Stimulated activated naive B cell treated with anti-CD40 and anti-IgM and Interleukin-4, amounts not matched to agents 10 μg/mL and 1 μg/mL and 100 μg/mL, for 72 hours (primary cell): ENCODE results near the gene LRRC9.
A peak's percentile ranks its signal among the peaks of the same experiment; 100 is the strongest.

Experiments
- ATAC-seq, 2 donors: fragments of 150-1000 bp; cut with Tn5 transposase; replicated peaks; 2 replicates each; pipeline ENCODE4 v1.10.0; 2021; ENCODE audit warnings: moderate library complexity in 1 of 2
- DNase-seq: peaks from one replicate; pipeline ENCODE4 v3.0.0; 2021
- H3K27ac Mint-ChIP-seq: one replicate; pipeline ENCODE4 v1.8.0; 2022; ENCODE audit warnings: mild to moderate bottlenecking, mixed read lengths
- H3K27me3 Mint-ChIP-seq, 2 donors: one replicate each; pipeline ENCODE4 v1.8.0; 2022; ENCODE audit warnings: mixed read lengths in 2 of 2
- H3K36me3 Mint-ChIP-seq, 2 donors: one replicate each; pipeline ENCODE4 v1.8.0; 2022; ENCODE audit warnings: mixed read lengths in 2 of 2, mild to moderate bottlenecking in 1 of 2
- H3K4me1 Mint-ChIP-seq, 2 donors: one replicate each; pipeline ENCODE4 v1.8.0; 2022; ENCODE audit warnings: mixed read lengths in 2 of 2, mild to moderate bottlenecking in 1 of 2
- H3K4me3 Mint-ChIP-seq, 2 donors: one replicate each; pipeline ENCODE4 v1.8.0; 2022; ENCODE audit warnings: mild to moderate bottlenecking in 2 of 2, mixed read lengths in 2 of 2, moderate library complexity in 1 of 2
- H3K9me3 Mint-ChIP-seq, 2 donors: one replicate each; pipeline ENCODE4 v1.8.0; 2022; ENCODE audit warnings: mixed read lengths in 2 of 2, mild to moderate bottlenecking in 1 of 2

Gene LRRC9

GRCh38 chr14:59919570-59920377, at the start of gene LRRC9:
LRRC9 (plus strand) TSS chr14:59920144.
- Mint-ChIP-seq H3K9me3 (peaks cover 4% of the 10 kb centered on the region in 2 donors), H3K27ac (no peak within 1 kb of the TSS), H3K4me3 (peak within 1 kb of the TSS; percentile 75 to 80), H3K36me3 (no peaks in the 10 kb centered on the region), H3K4me1 (peaks cover 5 to 6% of the 10 kb centered on the region in 2 donors), H3K27me3 (peaks cover 51 to 53% of the 10 kb centered on the region in 2 donors)
- peak; percentile 42 to 58 for ATAC-seq
- DNase-seq: no peak

GRCh38 chr14:59870277-59871165, 49.4 kb upstream of the LRRC9 start, which contains the start of gene RTN1:
RTN1 (minus strand) TSS chr14:59870776; CDS start chr14:59870630, 146 bp downstream.
- Mint-ChIP-seq H3K4me3 (peak within 1 kb of the TSS; percentile 84 to 94), H3K9me3 (peaks cover 0 to 5% of the 10 kb centered on the region in 2 donors), H3K36me3 (no peaks in the 10 kb centered on the region), H3K27ac (peak within 1 kb of the TSS; percentile 37), H3K27me3 (peaks cover 36 to 43% of the 10 kb centered on the region in 2 donors), H3K4me1 (peaks cover 4 to 12% of the 10 kb centered on the region in 2 donors)
- ATAC-seq (peak; percentile 61 to 64), DNase-seq (no peak)

- peaks cover 0 to 5% of the 10 kb centered on the region in 2 donors for H3K9me3 Mint-ChIP-seq
- H3K36me3 Mint-ChIP-seq: no peaks in the 10 kb centered on the region
- no peak overlapping the region for H3K27ac Mint-ChIP-seq
- peaks cover 4 to 12% of the 10 kb centered on the region in 2 donors for H3K4me1 Mint-ChIP-seq
- DNase-seq: no peak
- no peak for ATAC-seq
- peak overlapping the region; percentile 84 to 94 for H3K4me3 Mint-ChIP-seq
- H3K27me3 Mint-ChIP-seq: peaks cover 34 to 40% of the 10 kb centered on the region in 2 donors
These were observed 48.8 kb upstream of the LRRC9 start for GRCh38 chr14:59871166-59871495.

GRCh38 chr14:59882957-59883356, 37.0 kb upstream of the LRRC9 start:
- Mint-ChIP-seq H3K4me3 (no peak overlapping the region), H3K9me3 (peaks cover 0 to 2% of the 10 kb centered on the region in 2 donors), H3K36me3 (no peaks in the 10 kb centered on the region), H3K27ac (no peak overlapping the region), H3K4me1 (no peaks in the 10 kb centered on the region), H3K27me3 (peaks cover 17 to 31% of the 10 kb centered on the region in 2 donors)
- DNase-seq (no peak), ATAC-seq (no peak)

- Mint-ChIP-seq H3K27me3 (peaks cover 16 to 26% of the 10 kb centered on the region in 2 donors), H3K9me3 (no peaks in the 10 kb centered on the region), H3K4me3 (no peak overlapping the region), H3K27ac (no peak overlapping the region), H3K4me1 (no peaks in the 10 kb centered on the region), H3K36me3 (no peaks in the 10 kb centered on the region)
- DNase-seq (no peak), ATAC-seq (no peak)
These were observed 29.3 kb upstream of the LRRC9 start for GRCh38 chr14:59890676-59891075.

GRCh38 chr14:59895721-59896120, 24.2 kb upstream of the LRRC9 start:
- peaks cover 19 to 27% of the 10 kb centered on the region in 2 donors for H3K27me3 Mint-ChIP-seq
- H3K27ac Mint-ChIP-seq: no peak overlapping the region
- ATAC-seq (no peak), DNase-seq (no peak)
- H3K36me3 Mint-ChIP-seq: no peaks in the 10 kb centered on the region
- H3K4me1 Mint-ChIP-seq: no peaks in the 10 kb centered on the region
- no peaks in the 10 kb centered on the region for H3K9me3 Mint-ChIP-seq
- no peak overlapping the region for H3K4me3 Mint-ChIP-seq

GRCh38 chr14:59897757-59898383, 22.1 kb upstream of the LRRC9 start:
- H3K9me3 Mint-ChIP-seq: no peaks in the 10 kb centered on the region
- no peaks in the 10 kb centered on the region for H3K4me1 Mint-ChIP-seq
- no peak overlapping the region for H3K4me3 Mint-ChIP-seq
- ATAC-seq (peak in 1 of 2 donors; percentile 56), DNase-seq (no peak)
- no peaks in the 10 kb centered on the region for H3K36me3 Mint-ChIP-seq
- peaks cover 19 to 31% of the 10 kb centered on the region in 2 donors for H3K27me3 Mint-ChIP-seq
- no peak overlapping the region for H3K27ac Mint-ChIP-seq

- ATAC-seq (no peak), DNase-seq (no peak)
- H3K27ac Mint-ChIP-seq: no peak overlapping the region
- no peaks in the 10 kb centered on the region for H3K36me3 Mint-ChIP-seq
- peaks cover 12 to 31% of the 10 kb centered on the region in 2 donors for H3K27me3 Mint-ChIP-seq
- H3K9me3 Mint-ChIP-seq: no peaks in the 10 kb centered on the region
- no peaks in the 10 kb centered on the region for H3K4me1 Mint-ChIP-seq
- no peak overlapping the region for H3K4me3 Mint-ChIP-seq
These were observed 19.4 kb upstream of the LRRC9 start for GRCh38 chr14:59900556-59900955.

GRCh38 chr14:59904184-59904583, 15.8 kb upstream of the LRRC9 start:
- no peaks in the 10 kb centered on the region for H3K9me3 Mint-ChIP-seq
- no peaks in the 10 kb centered on the region for H3K36me3 Mint-ChIP-seq
- H3K4me1 Mint-ChIP-seq: no peaks in the 10 kb centered on the region
- no peak overlapping the region for H3K4me3 Mint-ChIP-seq
- peaks cover 0 to 15% of the 10 kb centered on the region in 2 donors for H3K27me3 Mint-ChIP-seq
- DNase-seq: no peak
- no peak overlapping the region for H3K27ac Mint-ChIP-seq
- ATAC-seq: no peak

- Mint-ChIP-seq H3K27ac (no peak overlapping the region), H3K36me3 (no peaks in the 10 kb centered on the region), H3K9me3 (no peaks in the 10 kb centered on the region), H3K27me3 (peaks cover 3 to 15% of the 10 kb centered on the region in 2 donors), H3K4me1 (no peaks in the 10 kb centered on the region), H3K4me3 (no peak overlapping the region)
- DNase-seq (no peak), ATAC-seq (no peak)
These were observed 14.8 kb upstream of the LRRC9 start for GRCh38 chr14:59905188-59905587.

- Mint-ChIP-seq H3K27ac (no peak overlapping the region), H3K36me3 (no peaks in the 10 kb centered on the region), H3K27me3 (peaks cover 34 to 42% of the 10 kb centered on the region in 2 donors), H3K4me3 (no peak overlapping the region), H3K9me3 (peaks cover 4 to 6% of the 10 kb centered on the region in 2 donors), H3K4me1 (no peaks in the 10 kb centered on the region)
- ATAC-seq (no peak), DNase-seq (no peak)
These were observed 7.5 kb upstream of the LRRC9 start for GRCh38 chr14:59912443-59912842.

GRCh38 chr14:59913187-59913586, 6.8 kb upstream of the LRRC9 start:
- Mint-ChIP-seq H3K27me3 (peaks cover 34 to 42% of the 10 kb centered on the region in 2 donors), H3K36me3 (no peaks in the 10 kb centered on the region), H3K9me3 (peaks cover 4 to 6% of the 10 kb centered on the region in 2 donors), H3K4me3 (no peak overlapping the region), H3K27ac (no peak overlapping the region), H3K4me1 (no peaks in the 10 kb centered on the region)
- ATAC-seq (no peak), DNase-seq (no peak)

GRCh38 chr14:59918824-59919569, 947 bp upstream of the LRRC9 start:
- no peak overlapping the region for H3K27ac Mint-ChIP-seq
- H3K4me3 Mint-ChIP-seq: peak overlapping the region; percentile 75 to 80
- peaks cover 4 to 6% of the 10 kb centered on the region in 2 donors for H3K9me3 Mint-ChIP-seq
- H3K36me3 Mint-ChIP-seq: no peaks in the 10 kb centered on the region
- peaks cover 5 to 6% of the 10 kb centered on the region in 2 donors for H3K4me1 Mint-ChIP-seq
- ATAC-seq: peak; percentile 79 to 80
- peaks cover 47 to 51% of the 10 kb centered on the region in 2 donors for H3K27me3 Mint-ChIP-seq
- DNase-seq: no peak

GRCh38 chr14:59920378-59920683, 387 bp downstream of the LRRC9 start:
- peaks cover 3 to 4% of the 10 kb centered on the region in 2 donors for H3K9me3 Mint-ChIP-seq
- DNase-seq (no peak), ATAC-seq (no peak)
- H3K4me1 Mint-ChIP-seq: peaks cover 5 to 6% of the 10 kb centered on the region in 2 donors
- peak overlapping the region; percentile 44 to 46 for H3K4me3 Mint-ChIP-seq
- no peaks in the 10 kb centered on the region for H3K36me3 Mint-ChIP-seq
- H3K27me3 Mint-ChIP-seq: peaks cover 52 to 54% of the 10 kb centered on the region in 2 donors
- H3K27ac Mint-ChIP-seq: no peak overlapping the region
